GM03348 (cell line): ENCODE data around the gene MRRF.
A peak's percentile ranks its signal among the peaks of the same experiment; 100 is the strongest.

Experiments used
- DNase-seq: peaks from one replicate; pipeline ENCODE4 v3.0.0; 2012; ENCODE audit warnings: low spot score

Gene MRRF

GRCh38 chr9:122264360-122265148, at the start of gene MRRF, which contains the start of gene RBM18:
Gene MRRF (plus strand): TSS chr9:122264882. CDS start chr9:122270892, 6,010 bp downstream.
Gene RBM18 (minus strand): TSS chr9:122264840. CDS start chr9:122261492, 3,348 bp downstream.
- peak; percentile 94 for DNase-seq

GRCh38 chr9:122215663-122216062, 49.0 kb upstream of the MRRF start:
- DNase-seq = no peak

GRCh38 chr9:122216138-122216797, 48.4 kb upstream of the MRRF start:
- DNase-seq = no peak

GRCh38 chr9:122216798-122217418, 47.8 kb upstream of the MRRF start:
- no peak for DNase-seq

- no peak for DNase-seq
Measured at GRCh38 chr9:122217640-122218039, 47.0 kb upstream of the MRRF start.

GRCh38 chr9:122218071-122218934, 46.4 kb upstream of the MRRF start:
- DNase-seq = peak; percentile 12

GRCh38 chr9:122218935-122219855, 45.5 kb upstream of the MRRF start:
- peak; percentile 34 for DNase-seq

- peak; percentile 45 for DNase-seq
Measured at GRCh38 chr9:122219856-122220672, 44.6 kb upstream of the MRRF start.

- DNase-seq = no peak
Measured at GRCh38 chr9:122220673-122221182, 44.0 kb upstream of the MRRF start.

- DNase-seq = peak; percentile 6
Measured at GRCh38 chr9:122221183-122221811, 43.4 kb upstream of the MRRF start.

GRCh38 chr9:122222791-122223190, 41.9 kb upstream of the MRRF start:
- no peak for DNase-seq

- no peak for DNase-seq
Measured at GRCh38 chr9:122223435-122223834, 41.2 kb upstream of the MRRF start.

- peak; percentile 13 for DNase-seq
Measured at GRCh38 chr9:122225312-122226141, 39.2 kb upstream of the MRRF start.

- DNase-seq = peak; percentile 15
Measured at GRCh38 chr9:122226142-122226757, 38.4 kb upstream of the MRRF start.

GRCh38 chr9:122226758-122227574, 37.7 kb upstream of the MRRF start:
- peak; percentile 14 for DNase-seq

GRCh38 chr9:122227575-122227900, 37.1 kb upstream of the MRRF start:
- no peak for DNase-seq

- peak; percentile 29 for DNase-seq
Measured at GRCh38 chr9:122228191-122228567, 36.5 kb upstream of the MRRF start.
